ENCODE results near the gene TOX4.

TOX4 gene

DNA sequence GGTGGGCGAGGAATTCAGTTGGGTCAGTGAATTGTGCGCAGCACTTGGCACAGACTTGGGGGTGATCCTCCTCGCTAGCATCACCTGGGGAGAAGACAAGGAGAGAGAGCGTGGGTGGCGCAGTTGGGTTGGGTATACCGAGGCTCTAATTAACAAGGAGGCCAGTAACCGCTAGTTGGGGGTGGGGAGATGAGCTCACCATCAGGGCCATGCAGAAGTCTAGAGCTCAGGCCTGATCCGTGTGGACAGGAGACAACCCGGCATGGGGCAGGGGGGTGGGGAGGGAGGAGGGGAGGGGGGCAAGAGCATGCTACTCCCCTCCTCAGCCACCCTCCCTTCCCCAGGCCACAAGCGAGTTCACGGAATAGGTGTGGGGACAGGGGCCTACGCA is 48.6 kb downstream of the TOX4 start:
- peak overlapping the region; percentile 75 for H3K4me3 ChIP-seq (ENCODE audit: low read depth, low read length)
- peak overlapping the region; percentile 81 for H3K4me2 ChIP-seq (ENCODE audit: low read length)
- H3K9ac ChIP-seq: no peak overlapping the region
- peaks cover 5% of the 10 kb centered on the region for H3K4me1 ChIP-seq
- TF ChIP-seq, protein P1, sequence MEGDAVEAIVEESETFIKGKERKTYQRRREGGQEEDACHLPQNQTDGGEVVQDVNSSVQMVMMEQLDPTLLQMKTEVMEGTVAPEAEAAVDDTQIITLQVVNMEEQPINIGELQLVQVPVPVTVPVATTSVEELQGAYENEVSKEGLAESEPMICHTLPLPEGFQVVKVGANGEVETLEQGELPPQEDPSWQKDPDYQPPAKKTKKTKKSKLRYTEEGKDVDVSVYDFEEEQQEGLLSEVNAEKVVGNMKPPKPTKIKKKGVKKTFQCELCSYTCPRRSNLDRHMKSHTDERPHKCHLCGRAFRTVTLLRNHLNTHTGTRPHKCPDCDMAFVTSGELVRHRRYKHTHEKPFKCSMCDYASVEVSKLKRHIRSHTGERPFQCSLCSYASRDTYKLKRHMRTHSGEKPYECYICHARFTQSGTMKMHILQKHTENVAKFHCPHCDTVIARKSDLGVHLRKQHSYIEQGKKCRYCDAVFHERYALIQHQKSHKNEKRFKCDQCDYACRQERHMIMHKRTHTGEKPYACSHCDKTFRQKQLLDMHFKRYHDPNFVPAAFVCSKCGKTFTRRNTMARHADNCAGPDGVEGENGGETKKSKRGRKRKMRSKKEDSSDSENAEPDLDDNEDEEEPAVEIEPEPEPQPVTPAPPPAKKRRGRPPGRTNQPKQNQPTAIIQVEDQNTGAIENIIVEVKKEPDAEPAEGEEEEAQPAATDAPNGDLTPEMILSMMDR (IDR thresholded peaks at IDR 0.05): no peak
- H3K27ac ChIP-seq: peak overlapping the region; percentile 59
- H2AFZ ChIP-seq: peak overlapping the region; percentile 99
- no peaks in the 10 kb centered on the region for H3K27me3 ChIP-seq (ENCODE audit: control insufficient read depth, insufficient read depth, low read length)
- no peaks in the 10 kb centered on the region for H3K79me2 ChIP-seq
- no peaks in the 10 kb centered on the region for H3K9me3 ChIP-seq (ENCODE audit: control insufficient read depth, low read length)
- no peaks in the 10 kb centered on the region for H3K36me3 ChIP-seq (ENCODE audit: control insufficient read depth, insufficient read depth, low read length)

DNA sequence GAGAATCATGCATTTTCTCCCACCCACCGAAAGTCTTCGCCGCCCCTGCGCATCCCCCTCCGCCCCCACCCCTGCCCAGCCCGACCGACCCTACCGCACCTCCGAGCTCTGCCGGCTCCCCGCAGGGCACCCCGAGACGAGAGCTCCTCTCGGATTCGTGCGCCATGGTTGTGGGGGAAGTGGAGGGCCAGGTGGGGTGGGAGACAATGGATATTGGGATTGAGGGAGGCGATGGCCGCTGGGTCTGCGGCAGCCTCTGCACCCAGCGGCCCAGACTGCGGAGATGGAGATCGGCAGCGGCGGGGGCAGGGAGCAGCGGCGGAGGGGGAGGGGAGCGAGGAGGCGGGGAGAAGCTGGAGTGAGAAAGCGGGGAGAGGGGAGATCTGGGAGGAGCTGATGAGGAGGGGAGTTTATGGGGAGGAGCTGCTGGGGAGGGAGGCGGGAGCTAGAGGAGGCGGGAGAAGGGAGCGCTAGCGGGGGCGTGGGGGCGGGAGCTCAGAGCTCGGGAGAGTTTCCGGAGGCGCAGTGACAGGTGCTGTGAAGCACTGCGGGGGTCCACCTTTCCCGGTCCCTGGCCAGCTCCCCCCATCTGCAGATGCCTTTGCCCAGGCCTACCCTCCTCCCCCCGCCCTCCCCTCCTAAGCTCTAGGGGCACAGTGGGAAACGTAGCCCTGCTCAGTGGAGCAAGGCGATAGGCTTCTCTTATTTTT is 49.1 kb downstream of the TOX4 start, which contains the start of gene SALL2:
TSS of gene SALL2 (minus strand) at position 385 of the 710 bp plus-strand sequence. CDS start at position 166, 219 bp downstream.
- peak within 1 kb of the TSS; percentile 59 for H3K27ac ChIP-seq
- peak within 1 kb of the TSS; percentile 56 for H3K9ac ChIP-seq
- H3K79me2 ChIP-seq: no peaks in the 10 kb centered on the region
- H3K36me3 ChIP-seq (ENCODE audit: control insufficient read depth, insufficient read depth, low read length): no peaks in the 10 kb centered on the region
- peaks cover 5% of the 10 kb centered on the region for H3K4me1 ChIP-seq
- no peaks in the 10 kb centered on the region for H3K27me3 ChIP-seq (ENCODE audit: control insufficient read depth, insufficient read depth, low read length)
- TF ChIP-seq, protein P1 (IDR thresholded peaks at IDR 0.05): no peak
- H2AFZ ChIP-seq: peak within 1 kb of the TSS; percentile 99
- no peaks in the 10 kb centered on the region for H3K9me3 ChIP-seq (ENCODE audit: control insufficient read depth, low read length)
- H3K4me2 ChIP-seq (ENCODE audit: low read length): peak within 1 kb of the TSS; percentile 81
- peak within 1 kb of the TSS; percentile 75 for H3K4me3 ChIP-seq (ENCODE audit: low read depth, low read length)

DNA sequence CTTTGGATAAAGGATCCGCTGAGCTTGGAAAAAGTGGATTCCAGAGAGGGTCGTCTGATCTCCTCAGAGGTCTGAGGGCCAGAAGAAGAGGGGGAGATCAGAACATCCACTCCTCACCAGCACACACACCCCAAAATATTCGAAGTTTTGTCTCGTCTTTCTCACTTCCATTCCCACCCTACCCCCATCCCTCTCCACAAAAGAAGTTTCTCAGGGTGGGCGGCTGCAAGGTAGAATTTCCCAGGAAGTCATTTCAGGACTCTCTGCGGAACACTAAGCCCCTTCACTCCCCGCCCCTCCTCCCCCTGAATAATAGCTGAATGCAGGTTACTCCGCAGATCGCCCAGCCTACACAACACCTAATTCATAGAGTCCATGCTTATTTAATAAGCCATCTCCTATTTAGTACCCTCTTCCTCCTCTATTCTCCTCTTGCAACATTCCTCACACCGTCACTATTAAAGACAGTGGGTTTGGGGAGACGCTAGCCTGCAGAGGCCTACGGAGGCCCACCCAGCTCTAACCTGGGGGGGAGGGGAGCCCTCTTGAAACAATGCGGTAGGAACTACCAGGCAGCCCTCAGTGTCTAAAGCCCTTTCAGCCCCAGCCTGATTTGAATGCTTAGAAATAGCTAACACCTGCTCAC is 49.8 kb downstream of the TOX4 start:
- Histone ChIP-seq H3K79me2 (no peaks in the 10 kb centered on the region), H3K9ac (no peak overlapping the region), H3K27ac (peak overlapping the region; percentile 59), H3K9me3 (ENCODE audit: control insufficient read depth, low read length) (no peaks in the 10 kb centered on the region), H2AFZ (peak overlapping the region; percentile 99), H3K4me1 (peaks cover 5% of the 10 kb centered on the region), H3K27me3 (ENCODE audit: control insufficient read depth, insufficient read depth, low read length) (no peaks in the 10 kb centered on the region), H3K36me3 (ENCODE audit: control insufficient read depth, insufficient read depth, low read length) (no peaks in the 10 kb centered on the region), H3K4me2 (ENCODE audit: low read length) (peak overlapping the region; percentile 81), H3K4me3 (ENCODE audit: low read depth, low read length) (peak overlapping the region; percentile 75)
- TF ChIP-seq, protein P1 (IDR thresholded peaks at IDR 0.05): no peak

DNA sequence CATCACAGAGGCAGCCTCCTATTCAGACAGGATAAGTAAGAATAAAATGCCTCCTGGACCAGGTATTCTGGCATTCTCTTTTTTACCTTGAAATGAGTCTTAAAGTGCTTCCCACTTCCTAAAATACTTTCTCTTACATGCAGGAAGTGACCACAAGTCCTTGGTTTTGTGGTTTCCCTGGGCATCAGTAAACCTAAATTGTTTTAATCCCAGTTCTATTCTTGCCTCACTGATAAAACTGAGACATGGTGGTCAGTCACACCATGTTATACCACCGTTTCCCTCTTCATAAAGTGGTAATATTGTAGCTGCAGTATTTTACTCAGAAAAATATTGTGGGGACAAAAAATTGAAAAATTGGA is 50.3 kb downstream of the TOX4 start:
- Histone ChIP-seq H3K4me3 (ENCODE audit: low read depth, low read length) (no peak overlapping the region), H3K36me3 (ENCODE audit: control insufficient read depth, insufficient read depth, low read length) (no peaks in the 10 kb centered on the region), H3K4me1 (peaks cover 5% of the 10 kb centered on the region), H3K4me2 (ENCODE audit: low read length) (peak overlapping the region; percentile 81), H2AFZ (peak overlapping the region; percentile 99), H3K27ac (peak overlapping the region; percentile 59), H3K9ac (no peak overlapping the region), H3K27me3 (ENCODE audit: control insufficient read depth, insufficient read depth, low read length) (no peaks in the 10 kb centered on the region), H3K79me2 (no peaks in the 10 kb centered on the region), H3K9me3 (ENCODE audit: control insufficient read depth, low read length) (no peaks in the 10 kb centered on the region)
- TF ChIP-seq, protein P1 (IDR thresholded peaks at IDR 0.05): no peak
